Tibial artery (tissue), 4 donors: ENCODE measurements around the gene ZNF467.

Experiments
- DNase-seq, 2 donors: peaks; one replicate each; pipeline ENCODE4 v3.0.0-alpha.2; 2019
- H3K27ac ChIP-seq, 2 donors: fragments of 200-600 bp; sonication (generic) in 1 of 2; 1 replicate in 1 of 2; 2 replicates in 1 of 2; pipeline ENCODE4 v1.5.1; 2018 to 2019; ENCODE audit warnings: mild to moderate bottlenecking in 1 of 2
- H3K27me3 ChIP-seq, 2 donors: fragments of 200-600 bp; sonication (generic) in 1 of 2; one replicate each; pipeline versions ENCODE4 v1.5.1 to v1.6.0; 2016 to 2019
- H3K36me3 ChIP-seq, 3 donors: fragments of 200-600 bp; sonication (generic) in 2 of 3; one replicate each; pipeline ENCODE4 v1.5.1; 2016 to 2019; ENCODE audit warnings: mild to moderate bottlenecking in 2 of 3
- H3K4me1 ChIP-seq, 4 donors: fragments of 200-600 bp; sonication (generic) in 2 of 4; 1 replicate in 3 of 4; 2 replicates in 1 of 4; pipeline ENCODE4 v1.5.1; 2016 to 2019
- H3K4me3 ChIP-seq, 2 donors: fragments of 200-600 bp; sonication (generic) in 1 of 2; 1 replicate in 1 of 2; 2 replicates in 1 of 2; pipeline ENCODE4 v1.5.1; 2018 to 2019; ENCODE audit warnings: mild to moderate bottlenecking in 2 of 2
- H3K9me3 ChIP-seq, 3 donors: fragments of 200-600 bp; sonication (generic) in 1 of 3; one replicate each; pipeline ENCODE4 v1.5.1; 2016 to 2019
- intact Hi-C: fragments of 100-400 bp; cut with DNase I; formaldehyde crosslinking; loops from one replicate; pipeline ENCODE4 v1.15.0; 2023; ENCODE audit warnings: low total_unique reads
- TF ChIP-seq, protein P1 (sequence below), 2 experiments: fragments of 200-600 bp in 1 of 2; fragments of 450-650 bp in 1 of 2; IDR thresholded peaks; one replicate each; pipeline ENCODE4 v1.5.1; 2017 to 2019; ENCODE audit warnings: antibody characterized with exemption in 2 of 2, mild to moderate bottlenecking in 1 of 2, moderate library complexity in 1 of 2

The ZNF467 gene

DNA sequence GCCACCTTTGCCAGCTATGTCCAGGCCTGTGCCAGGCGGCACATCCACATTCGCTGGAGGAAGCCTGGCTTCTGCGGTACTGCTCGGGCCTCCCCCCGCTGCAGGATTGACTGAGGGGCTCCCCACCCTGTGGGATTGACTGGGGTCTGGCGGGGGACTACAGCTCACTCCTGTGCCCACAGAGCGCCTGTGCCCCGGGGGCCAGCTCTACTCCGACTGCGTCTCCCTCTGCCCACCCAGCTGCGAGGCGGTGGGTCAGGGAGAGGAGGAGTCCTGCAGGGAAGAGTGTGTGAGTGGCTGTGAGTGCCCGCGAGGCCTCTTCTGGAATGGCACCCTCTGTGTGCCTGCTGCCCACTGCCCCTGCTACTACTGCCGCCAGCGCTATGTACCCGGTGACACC lies 6.7 kb upstream of the ZNF467 start:
- H3K4me1 ChIP-seq = no peaks in the 10 kb centered on the region
- TF ChIP-seq, protein P1, sequence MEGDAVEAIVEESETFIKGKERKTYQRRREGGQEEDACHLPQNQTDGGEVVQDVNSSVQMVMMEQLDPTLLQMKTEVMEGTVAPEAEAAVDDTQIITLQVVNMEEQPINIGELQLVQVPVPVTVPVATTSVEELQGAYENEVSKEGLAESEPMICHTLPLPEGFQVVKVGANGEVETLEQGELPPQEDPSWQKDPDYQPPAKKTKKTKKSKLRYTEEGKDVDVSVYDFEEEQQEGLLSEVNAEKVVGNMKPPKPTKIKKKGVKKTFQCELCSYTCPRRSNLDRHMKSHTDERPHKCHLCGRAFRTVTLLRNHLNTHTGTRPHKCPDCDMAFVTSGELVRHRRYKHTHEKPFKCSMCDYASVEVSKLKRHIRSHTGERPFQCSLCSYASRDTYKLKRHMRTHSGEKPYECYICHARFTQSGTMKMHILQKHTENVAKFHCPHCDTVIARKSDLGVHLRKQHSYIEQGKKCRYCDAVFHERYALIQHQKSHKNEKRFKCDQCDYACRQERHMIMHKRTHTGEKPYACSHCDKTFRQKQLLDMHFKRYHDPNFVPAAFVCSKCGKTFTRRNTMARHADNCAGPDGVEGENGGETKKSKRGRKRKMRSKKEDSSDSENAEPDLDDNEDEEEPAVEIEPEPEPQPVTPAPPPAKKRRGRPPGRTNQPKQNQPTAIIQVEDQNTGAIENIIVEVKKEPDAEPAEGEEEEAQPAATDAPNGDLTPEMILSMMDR (IDR thresholded peaks at IDR 0.05) = no peak

DNA sequence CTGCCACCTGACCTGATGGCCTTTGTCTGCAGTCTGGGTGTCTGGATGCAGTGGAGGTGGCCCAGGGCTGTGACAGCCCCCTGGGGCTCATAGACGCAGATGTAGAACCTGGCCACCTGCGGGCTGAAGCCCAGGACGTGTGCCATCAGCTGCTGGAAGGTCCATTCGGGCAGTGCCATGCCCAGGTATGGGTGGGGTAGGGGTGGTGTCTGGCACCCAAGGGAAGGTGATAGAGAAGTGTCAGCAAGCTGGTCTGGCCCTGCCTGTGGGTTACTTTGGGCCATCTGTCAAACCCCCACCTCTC lies 6.1 kb upstream of the ZNF467 start:
- no peaks in the 10 kb centered on the region for H3K36me3 ChIP-seq

More for the DNA sequence above, 6.7 kb upstream of the ZNF467 start:
- Histone ChIP-seq H3K27me3 (peaks cover 0 to 12% of the 10 kb centered on the region in 2 donors), H3K36me3 (no peaks in the 10 kb centered on the region), H3K9me3 (no peaks in the 10 kb centered on the region), H3K27ac (no peak overlapping the region), H3K4me3 (no peak overlapping the region)
- intact Hi-C loops = no loop called here
- DNase-seq = no peak

DNA sequence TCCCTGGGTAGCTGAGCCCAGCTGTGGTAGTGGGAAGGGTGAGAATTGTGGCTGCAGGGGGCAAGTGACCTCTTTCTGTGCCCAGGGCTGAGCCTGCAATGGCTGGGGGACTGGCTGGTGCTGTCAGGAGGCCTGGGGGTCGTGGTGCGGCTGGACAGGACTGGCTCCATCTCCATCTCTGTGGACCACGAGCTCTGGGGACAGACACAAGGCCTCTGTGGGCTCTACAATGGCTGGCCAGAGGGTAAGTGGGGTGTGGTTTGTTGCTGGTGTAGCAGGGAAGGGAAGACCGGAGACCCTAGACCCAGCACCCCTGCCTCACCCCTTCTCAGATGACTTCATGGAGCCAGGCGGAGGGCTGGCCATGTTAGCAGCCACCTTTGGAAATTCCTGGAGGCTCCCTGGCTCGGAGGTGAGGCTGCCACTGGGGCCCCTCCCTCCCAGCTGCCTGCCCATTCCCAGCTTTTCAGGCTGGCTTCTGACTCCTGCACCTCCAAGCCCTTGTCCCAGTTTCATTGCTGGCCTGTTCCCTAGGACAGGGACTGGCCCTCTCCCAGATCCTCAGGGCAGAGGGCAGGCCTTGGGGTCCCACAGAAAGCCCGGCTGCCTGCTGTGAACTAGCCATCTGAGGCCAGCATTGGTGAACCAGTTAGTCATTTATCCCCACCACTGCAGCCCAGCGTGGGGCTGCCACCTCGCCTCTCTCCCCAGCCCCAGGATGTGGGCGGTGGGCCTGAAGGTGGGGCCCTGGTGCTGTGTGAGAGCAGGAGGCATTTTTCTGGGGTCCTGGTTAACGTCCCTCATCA lies 5.5 kb upstream of the ZNF467 start:
- Histone ChIP-seq H3K9me3 (no peaks in the 10 kb centered on the region), H3K27me3 (peaks cover 0 to 4% of the 10 kb centered on the region in 2 donors), H3K4me3 (no peak overlapping the region), H3K4me1 (peaks cover 0 to 3% (median 1%) of the 10 kb centered on the region in 4 donors), H3K27ac (no peak overlapping the region), H3K36me3 (no peaks in the 10 kb centered on the region)
- intact Hi-C loops = loop anchor here (10.0 kb wide), 1 partner anchor 626 kb away; a partner anchor contains a TSS
- DNase-seq = no peak
- TF ChIP-seq, protein P1 (IDR thresholded peaks at IDR 0.05) = no peak

More for the DNA sequence above, 6.1 kb upstream of the ZNF467 start:
- TF ChIP-seq, protein P1 (IDR thresholded peaks at IDR 0.05) = no peak
- no peak overlapping the region for H3K27ac ChIP-seq
- no peak for DNase-seq
- intact Hi-C loops = loop anchor here (10.0 kb wide), 1 partner anchor 625 kb away; a partner anchor contains a TSS
- peaks cover 0 to 6% of the 10 kb centered on the region in 2 donors for H3K27me3 ChIP-seq
- no peak overlapping the region for H3K4me3 ChIP-seq
- no peaks in the 10 kb centered on the region for H3K4me1 ChIP-seq
- H3K9me3 ChIP-seq = no peaks in the 10 kb centered on the region

DNA sequence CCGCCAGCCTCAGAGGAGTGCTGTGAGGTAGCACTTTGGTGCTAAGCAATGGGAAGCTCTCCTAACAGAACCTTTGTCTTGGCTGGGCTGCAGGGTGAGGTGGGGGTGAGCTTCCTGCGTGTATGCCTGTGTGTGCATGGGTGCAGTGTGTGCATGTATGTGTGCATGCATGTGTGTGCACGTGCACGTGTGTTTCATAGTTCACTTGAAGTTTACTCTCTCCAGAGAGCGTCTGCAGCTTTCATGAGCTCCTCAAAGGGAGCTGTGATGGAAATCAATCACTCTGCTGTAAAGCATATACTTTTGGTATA lies 4.9 kb upstream of the ZNF467 start:
- intact Hi-C loops = loop anchor here (10.0 kb wide), 1 partner anchor 627 kb away; a partner anchor contains a TSS
- TF ChIP-seq, protein P1 (IDR thresholded peaks at IDR 0.05) = no peak
- H3K9me3 ChIP-seq = no peaks in the 10 kb centered on the region

DNA sequence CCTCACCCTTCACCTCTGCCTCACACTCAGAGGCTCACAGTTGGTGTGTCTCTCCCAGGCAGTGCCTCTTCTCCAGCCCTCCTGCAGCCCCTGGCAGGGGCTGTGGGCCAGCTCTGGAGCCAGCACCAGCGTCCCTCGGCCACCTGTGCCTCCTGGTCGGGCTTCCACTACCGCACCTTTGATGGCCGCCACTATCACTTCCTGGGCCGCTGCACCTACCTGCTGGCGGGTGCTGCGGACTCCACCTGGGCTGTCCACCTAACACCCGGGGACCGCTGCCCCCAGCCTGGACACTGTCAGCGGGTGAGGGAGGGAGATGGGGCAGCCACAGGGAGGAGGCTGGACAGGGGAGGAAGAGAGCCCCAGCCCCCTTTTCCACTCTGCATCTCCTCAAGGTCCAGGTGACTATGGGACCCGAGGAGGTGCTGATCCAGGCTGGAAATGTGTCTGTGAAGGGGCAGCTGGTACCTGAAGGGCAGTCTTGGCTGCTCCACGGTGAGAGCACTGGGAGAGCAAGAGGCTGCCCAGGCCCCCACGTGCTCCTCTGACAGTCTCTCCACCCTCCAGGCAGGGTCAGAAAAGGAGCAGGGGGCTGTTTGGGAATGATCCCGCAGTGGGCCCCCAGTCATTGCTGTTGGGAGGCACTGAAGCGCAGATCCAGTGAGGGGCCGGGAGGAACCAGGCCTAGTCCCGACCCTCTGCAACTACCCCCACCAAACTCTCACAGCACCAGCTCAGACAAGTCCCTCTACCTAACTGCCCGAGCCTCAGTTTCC lies 4.4 kb upstream of the ZNF467 start:
- Histone ChIP-seq H3K4me1 (peaks cover 0 to 14% (median 8%) of the 10 kb centered on the region in 4 donors), H3K27ac (no peak overlapping the region), H3K36me3 (no peaks in the 10 kb centered on the region), H3K4me3 (no peak overlapping the region), H3K9me3 (no peaks in the 10 kb centered on the region), H3K27me3 (no peaks in the 10 kb centered on the region)
- TF ChIP-seq, protein P1 (IDR thresholded peaks at IDR 0.05) = no peak
- DNase-seq = no peak
- intact Hi-C loops = loop anchor here (10.0 kb wide), 1 partner anchor 627 kb away; a partner anchor contains a TSS

More for the DNA sequence above, 4.9 kb upstream of the ZNF467 start:
- Histone ChIP-seq H3K4me3 (no peak overlapping the region), H3K27ac (no peak overlapping the region), H3K4me1 (peaks cover 0 to 9% (median 4%) of the 10 kb centered on the region in 4 donors), H3K36me3 (no peaks in the 10 kb centered on the region), H3K27me3 (no peaks in the 10 kb centered on the region)
- DNase-seq = no peak
